Adipocyte (in vitro differentiated cells): ENCODE data around the gene UBE2Q2.
A peak's percentile ranks its signal among the peaks of the same experiment; 100 is the strongest.

Source experiments
- DNase-seq: peaks from one replicate; pipeline ENCODE4 v3.0.0-alpha.2; 2015; ENCODE audit warnings: low read depth
- H3K27me3 ChIP-seq: replicated peaks from 2 replicates; pipeline ENCODE4 v1.7.0; 2013; ENCODE audit warnings: mild to moderate bottlenecking, low read length, moderate library complexity; ENCODE audit not compliant: control insufficient read depth, insufficient read depth
- H3K36me3 ChIP-seq: 2 replicates; pipeline ENCODE4 v1.7.0; 2013; ENCODE audit warnings: low read length, mild to moderate bottlenecking, moderate library complexity; ENCODE audit not compliant: control insufficient read depth, insufficient read depth, severe bottlenecking
- H3K4me1 ChIP-seq: 2 replicates; pipeline ENCODE4 v1.7.0; 2013; ENCODE audit warnings: mild to moderate bottlenecking, low read length, moderate library complexity; ENCODE audit not compliant: control insufficient read depth, insufficient read depth
- H3K4me3 ChIP-seq: 2 replicates; pipeline ENCODE4 v1.7.0; 2013; ENCODE audit warnings: mild to moderate bottlenecking, low read length, moderate library complexity
- H3K9ac ChIP-seq: 2 replicates; pipeline ENCODE4 v1.7.0; 2013; ENCODE audit warnings: mild to moderate bottlenecking, low read length, moderate library complexity
- H3K9me3 ChIP-seq: 2 replicates; pipeline ENCODE4 v1.7.0; 2013; ENCODE audit warnings: mild to moderate bottlenecking, low read length, moderate library complexity; ENCODE audit not compliant: control insufficient read depth

UBE2Q2 gene

GRCh38 chr15:75828429-75828828 is 14.8 kb upstream of the UBE2Q2 start:
- Histone ChIP-seq H3K27me3 (no peaks in the 10 kb centered on the region), H3K36me3 (no peaks in the 10 kb centered on the region), H3K4me1 (no peaks in the 10 kb centered on the region), H3K4me3 (no peak overlapping the region), H3K9ac (no peak overlapping the region), H3K9me3 (no peaks in the 10 kb centered on the region)
- no peak for DNase-seq

GRCh38 chr15:75830910-75831805 is 12.1 kb upstream of the UBE2Q2 start:
- DNase-seq, result no peak
- Histone ChIP-seq H3K4me1 (peaks cover 1% of the 10 kb centered on the region), H3K9ac (no peak overlapping the region), H3K27me3 (no peaks in the 10 kb centered on the region), H3K9me3 (no peaks in the 10 kb centered on the region), H3K36me3 (no peaks in the 10 kb centered on the region), H3K4me3 (no peak overlapping the region)

DNA sequence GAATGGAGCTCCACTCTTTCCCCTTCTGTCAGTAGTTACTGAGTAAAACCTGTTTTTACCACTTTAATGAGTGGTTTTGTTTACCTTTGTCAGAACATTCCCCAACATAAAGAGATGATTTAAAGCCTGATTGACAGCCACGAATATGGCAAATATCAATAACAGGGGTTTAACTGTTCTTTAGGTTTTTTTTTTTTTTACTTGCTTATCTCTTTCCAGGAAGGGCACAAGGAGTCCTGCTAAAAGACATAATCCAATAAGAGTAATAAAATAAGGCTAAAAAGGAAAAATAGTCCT is 11.5 kb upstream of the UBE2Q2 start:
- no peak for DNase-seq
- Histone ChIP-seq H3K9me3 (no peaks in the 10 kb centered on the region), H3K27me3 (no peaks in the 10 kb centered on the region), H3K4me1 (peaks cover 7% of the 10 kb centered on the region), H3K36me3 (no peaks in the 10 kb centered on the region), H3K4me3 (no peak overlapping the region), H3K9ac (no peak overlapping the region)

DNA sequence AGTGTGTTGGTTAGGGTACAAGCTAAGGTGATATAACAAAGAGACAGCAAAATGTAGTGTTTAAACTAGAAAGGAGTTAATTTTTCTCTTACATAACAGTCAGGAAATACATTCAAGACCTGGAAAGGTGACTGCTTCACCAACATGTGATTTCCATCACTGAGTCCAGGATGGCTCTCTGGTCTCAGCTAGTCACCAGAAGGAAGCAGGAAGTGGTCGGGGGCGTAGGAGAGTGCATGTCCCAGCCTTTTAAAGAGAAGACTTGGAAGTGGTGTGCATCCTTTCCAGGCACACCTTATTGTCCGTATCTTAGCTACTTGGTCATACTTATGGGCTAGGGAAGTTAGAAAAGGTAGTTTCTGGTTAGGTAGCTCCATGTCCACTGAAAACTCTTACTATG is 11.1 kb upstream of the UBE2Q2 start:
- DNase-seq, result no peak
- H3K36me3 ChIP-seq, result no peaks in the 10 kb centered on the region
- no peaks in the 10 kb centered on the region for H3K9me3 ChIP-seq
- no peak overlapping the region for H3K9ac ChIP-seq
- no peak overlapping the region for H3K4me3 ChIP-seq
- H3K27me3 ChIP-seq, result no peaks in the 10 kb centered on the region
- peaks cover 11% of the 10 kb centered on the region for H3K4me1 ChIP-seq

DNA sequence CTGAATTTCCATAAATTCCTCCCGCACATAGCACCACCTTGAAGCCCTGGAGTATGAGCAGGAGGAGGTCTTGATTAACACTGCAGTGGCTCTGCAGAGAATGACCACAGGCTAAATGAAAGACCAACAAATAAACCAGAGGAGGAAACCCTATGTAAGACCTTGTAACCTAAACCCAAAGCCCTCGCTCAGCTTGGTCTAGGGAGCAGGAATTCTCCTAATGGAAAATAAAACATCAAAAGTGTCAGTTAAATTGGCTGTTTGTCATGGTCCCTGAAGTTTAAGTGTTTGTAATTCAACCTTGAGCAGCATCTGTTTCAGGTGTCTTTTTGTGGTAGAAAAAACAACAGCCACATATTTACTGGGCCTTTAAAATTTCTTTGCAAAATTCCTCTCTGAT is 9.2 kb upstream of the UBE2Q2 start:
- no peak overlapping the region for H3K9ac ChIP-seq
- no peaks in the 10 kb centered on the region for H3K27me3 ChIP-seq
- no peaks in the 10 kb centered on the region for H3K36me3 ChIP-seq
- no peak for DNase-seq
- peaks cover 13% of the 10 kb centered on the region for H3K4me1 ChIP-seq
- no peaks in the 10 kb centered on the region for H3K9me3 ChIP-seq
- H3K4me3 ChIP-seq, result no peak overlapping the region

GRCh38 chr15:75835990-75836958 is 7.0 kb upstream of the UBE2Q2 start:
- peaks cover 19% of the 10 kb centered on the region for H3K4me1 ChIP-seq
- no peaks in the 10 kb centered on the region for H3K9me3 ChIP-seq
- peak overlapping the region; percentile 14 for H3K9ac ChIP-seq
- no peak for DNase-seq
- no peaks in the 10 kb centered on the region for H3K27me3 ChIP-seq
- no peak overlapping the region for H3K4me3 ChIP-seq
- H3K36me3 ChIP-seq, result no peaks in the 10 kb centered on the region

DNA sequence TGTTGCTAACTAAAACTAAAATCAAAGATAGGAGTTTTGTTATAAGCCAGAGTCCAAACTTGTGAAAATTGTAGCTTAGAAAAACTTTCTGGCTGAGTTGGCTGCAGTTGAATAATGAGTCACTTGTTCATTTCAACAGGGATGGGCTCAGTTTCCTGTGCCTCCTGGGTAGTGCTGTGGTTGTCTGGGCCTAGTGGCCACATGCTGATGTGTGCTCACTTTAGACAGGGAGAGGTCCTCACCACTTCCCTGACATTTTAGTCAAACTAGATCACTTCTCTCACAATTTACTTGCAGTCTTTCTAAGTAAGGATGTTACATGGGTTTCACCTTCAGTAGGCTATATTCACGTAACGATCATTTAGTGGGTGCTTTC is 6.3 kb upstream of the UBE2Q2 start:
- DNase-seq, result peak; percentile 78
- Histone ChIP-seq H3K9ac (peak overlapping the region; percentile 14), H3K4me1 (peaks cover 19% of the 10 kb centered on the region), H3K4me3 (no peak overlapping the region), H3K9me3 (no peaks in the 10 kb centered on the region), H3K27me3 (no peaks in the 10 kb centered on the region), H3K36me3 (no peaks in the 10 kb centered on the region)

- Histone ChIP-seq H3K4me3 (no peak overlapping the region), H3K27me3 (no peaks in the 10 kb centered on the region), H3K4me1 (peaks cover 34% of the 10 kb centered on the region), H3K9ac (no peak overlapping the region), H3K36me3 (no peaks in the 10 kb centered on the region), H3K9me3 (no peaks in the 10 kb centered on the region)
- peak; percentile 78 for DNase-seq
Measured at GRCh38 chr15:75840659-75841058, 2.6 kb upstream of the UBE2Q2 start.

DNA sequence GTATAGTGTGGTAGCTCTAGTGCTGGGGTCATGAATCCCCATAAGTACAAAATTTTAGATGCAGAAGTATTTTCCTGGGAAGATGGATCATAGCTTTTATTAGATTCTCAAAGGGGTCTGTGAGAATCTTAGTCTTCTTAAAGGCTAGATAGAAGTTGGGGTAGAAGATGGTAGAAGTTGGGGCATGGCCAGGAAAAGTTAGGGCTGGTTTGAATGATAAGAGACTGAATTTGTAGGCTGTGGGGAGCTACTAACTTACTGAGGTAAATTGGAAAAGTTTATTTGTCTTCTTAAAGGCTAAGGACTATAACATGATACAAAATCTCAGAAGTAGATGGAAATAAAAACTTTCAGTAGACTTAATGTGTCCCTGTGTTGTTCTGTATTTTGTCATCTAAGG is 1.6 kb upstream of the UBE2Q2 start:
- Histone ChIP-seq H3K36me3 (no peaks in the 10 kb centered on the region), H3K4me3 (no peak overlapping the region), H3K9ac (no peak overlapping the region), H3K27me3 (no peaks in the 10 kb centered on the region), H3K4me1 (peaks cover 32% of the 10 kb centered on the region), H3K9me3 (no peaks in the 10 kb centered on the region)
- DNase-seq, result no peak

DNA sequence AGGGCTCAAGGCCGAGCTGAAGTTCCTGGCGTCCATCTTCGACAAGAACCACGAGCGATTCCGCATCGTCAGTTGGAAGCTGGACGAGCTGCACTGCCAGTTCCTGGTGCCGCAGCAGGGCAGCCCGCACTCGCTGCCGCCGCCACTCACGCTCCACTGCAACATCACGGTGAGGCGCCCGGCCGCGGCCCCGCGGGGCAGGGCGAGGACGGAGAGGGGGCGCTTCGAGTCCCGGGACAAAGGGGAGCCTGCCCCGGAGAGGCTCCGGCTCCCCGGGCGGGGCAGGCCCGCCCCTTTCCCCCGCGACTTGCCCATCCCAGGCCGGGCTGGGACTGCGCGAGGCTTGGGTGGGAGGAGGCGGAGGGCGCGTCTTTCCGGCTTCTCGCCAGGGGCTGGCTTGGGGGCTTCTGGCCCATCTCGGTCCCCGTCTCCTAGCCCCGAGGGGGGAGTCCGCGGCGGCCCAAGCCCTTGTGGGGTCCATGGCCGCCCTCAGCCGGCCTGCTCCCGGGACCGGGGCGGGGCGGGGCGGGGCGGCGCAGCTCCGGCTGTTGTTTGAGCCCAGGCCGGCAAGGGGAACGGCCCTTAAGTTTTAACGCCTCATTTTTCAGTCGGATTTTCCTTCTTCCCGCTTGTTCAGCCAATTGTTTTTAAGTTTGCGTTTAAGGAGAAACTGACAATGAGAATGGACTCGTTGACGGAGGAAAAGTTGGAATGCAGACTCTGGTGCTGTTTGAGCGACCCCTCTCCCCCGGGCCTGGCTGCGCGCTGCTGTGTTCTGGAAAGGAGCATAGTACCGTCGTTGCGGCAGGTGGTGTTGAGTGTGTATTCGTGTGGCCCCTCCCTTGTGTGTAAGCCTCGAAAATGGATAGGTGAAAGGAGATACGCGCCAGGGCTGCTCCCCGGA is 683 bp downstream of the UBE2Q2 start:
- H3K27me3 ChIP-seq, result no peaks in the 10 kb centered on the region

More for the DNA sequence above, 683 bp downstream of the UBE2Q2 start:
- peak overlapping the region; percentile 92 for H3K4me3 ChIP-seq
- no peaks in the 10 kb centered on the region for H3K36me3 ChIP-seq
- no peaks in the 10 kb centered on the region for H3K9me3 ChIP-seq
- peak overlapping the region; percentile 96 for H3K9ac ChIP-seq
- H3K4me1 ChIP-seq, result peaks cover 24% of the 10 kb centered on the region
- DNase-seq, result peak; percentile 77
